GM08714 (cell line): ENCODE results near the gene TELO2.

Experiments
- H3K4me3 ChIP-seq: fragments of 200-500 bp; sonication (Bioruptor generic); 2 replicates; pipeline ENCODE4 v1.5.1; 2014; ENCODE audit warnings: mild to moderate bottlenecking, low read length, inconsistent platforms
- ZNF274 ChIP-seq: IDR thresholded peaks from 2 replicates; pipeline ENCODE4 v1.6.1; 2012; ENCODE audit warnings: mild to moderate bottlenecking, low read depth, low read length

The TELO2 gene

DNA sequence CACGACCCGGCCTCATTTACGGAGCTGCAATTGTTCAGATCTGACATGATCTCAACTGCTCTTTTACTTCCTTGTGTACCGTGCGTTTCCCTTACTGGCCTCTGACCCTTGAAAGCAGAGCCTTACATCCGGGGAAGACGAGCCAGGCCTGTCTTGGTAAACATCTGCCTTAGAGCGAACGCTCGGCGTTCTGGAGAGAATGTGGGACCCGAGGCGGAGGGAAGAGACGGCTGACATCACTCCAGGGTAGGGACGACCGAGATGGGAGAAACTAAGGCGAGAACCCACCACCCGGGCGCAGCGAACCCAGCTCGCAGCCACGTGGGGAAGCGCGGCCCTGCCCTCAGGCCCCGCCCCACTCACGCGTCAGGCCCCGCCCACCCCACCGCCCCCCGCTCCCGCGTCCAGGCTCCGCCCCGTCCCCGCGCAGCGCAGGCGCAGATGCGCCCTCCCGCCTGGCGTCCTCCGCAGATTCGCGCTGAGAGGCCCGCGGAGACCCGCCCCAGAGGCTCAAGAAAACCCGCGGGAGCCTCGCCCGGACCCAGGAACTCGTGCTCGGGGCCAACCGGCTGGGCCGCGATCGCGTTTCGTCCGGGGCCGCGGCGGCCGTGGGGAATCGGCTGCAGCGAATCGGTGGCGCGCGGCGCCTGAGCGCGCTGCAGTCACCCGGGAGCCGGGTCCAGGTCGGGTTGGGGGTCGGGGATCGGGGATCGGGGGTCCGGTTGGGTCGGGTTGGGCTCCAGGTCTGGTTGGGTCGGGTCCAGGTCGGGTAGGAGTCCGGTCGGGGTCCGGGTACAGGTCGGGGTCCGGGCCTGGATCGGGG, at the start of gene TELO2:
Gene TELO2 (plus strand): TSS at position 438 of the 823 bp plus-strand sequence. CDS start 922 bp downstream, outside the sequence.
- no peak for TF ChIP-seq ZNF274
- peak within 1 kb of the TSS; percentile 88 for H3K4me3 ChIP-seq

DNA sequence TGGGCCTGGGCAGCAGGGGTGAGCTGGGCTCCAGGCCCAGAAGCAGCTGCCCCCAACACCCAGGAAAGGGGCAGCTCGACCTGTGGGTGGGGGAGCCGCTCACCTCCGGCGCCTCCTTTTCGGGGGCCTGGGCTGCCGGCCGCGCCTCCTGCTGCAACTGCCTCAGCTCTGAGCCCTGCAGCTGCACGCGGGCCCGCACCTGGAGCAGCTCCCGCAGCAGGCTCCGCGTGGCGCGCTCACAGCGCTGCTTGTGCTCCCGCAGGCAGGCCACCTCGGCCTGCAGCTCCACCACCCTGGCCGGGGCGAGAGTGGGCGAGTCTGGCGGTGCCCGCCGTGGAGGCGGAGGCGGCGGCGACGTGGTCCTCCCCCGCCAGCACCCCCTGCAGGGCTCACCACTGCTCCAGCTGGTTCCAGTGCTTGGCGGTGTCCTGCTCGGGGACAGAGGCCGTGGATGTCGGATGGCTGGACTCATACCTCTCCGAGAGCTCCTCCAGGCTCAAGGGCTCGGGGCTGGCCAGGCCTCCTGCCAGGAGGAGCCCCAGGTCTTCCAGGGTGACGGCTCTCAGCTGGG, 49.7 kb upstream of the TELO2 start:
- TF ChIP-seq ZNF274: no peak
- no peak overlapping the region for H3K4me3 ChIP-seq

DNA sequence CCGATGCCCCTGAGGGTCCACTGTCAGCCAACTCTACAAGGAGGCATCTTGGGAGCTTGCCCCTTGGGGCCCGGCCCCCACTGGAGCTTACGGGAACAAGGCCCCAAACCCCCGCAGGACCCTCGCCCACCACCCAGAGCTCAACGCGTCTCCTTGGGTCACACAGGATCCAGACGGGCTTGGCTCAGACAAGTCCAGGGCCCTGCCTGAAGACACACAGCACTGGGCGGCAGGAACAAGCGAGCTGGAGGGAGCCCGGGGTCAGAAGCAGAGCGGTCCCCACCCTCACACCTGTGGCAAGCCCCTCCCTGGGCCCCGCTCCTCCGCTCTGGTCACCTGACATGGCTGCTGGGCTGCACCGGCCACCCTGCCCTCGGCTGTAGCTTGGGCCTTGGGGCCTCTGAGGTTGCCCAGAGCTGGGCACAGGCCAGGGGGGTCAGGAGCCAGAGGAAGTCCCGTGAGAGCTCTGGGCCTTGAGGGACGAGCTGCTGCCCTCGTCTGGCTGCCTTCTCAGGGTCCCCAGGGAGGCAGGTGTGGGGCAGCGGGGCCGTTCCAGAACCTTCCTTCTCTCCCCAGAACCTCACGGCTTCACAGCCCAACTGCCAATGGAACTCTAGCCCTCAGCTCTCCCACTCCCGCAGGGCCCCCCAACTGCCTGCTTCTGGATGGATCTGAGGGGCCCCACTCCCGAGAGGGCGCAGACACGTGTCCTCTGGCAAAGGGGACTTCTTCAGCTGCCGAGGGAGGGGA, 49.0 kb upstream of the TELO2 start, which contains the start of gene CCDC154:
Gene CCDC154 (minus strand): TSS at position 577 of the 750 bp plus-strand sequence. CDS start 234 bp downstream, at position 343.
- TF ChIP-seq ZNF274: no peak
- H3K4me3 ChIP-seq: no peak within 1 kb of the TSS

DNA sequence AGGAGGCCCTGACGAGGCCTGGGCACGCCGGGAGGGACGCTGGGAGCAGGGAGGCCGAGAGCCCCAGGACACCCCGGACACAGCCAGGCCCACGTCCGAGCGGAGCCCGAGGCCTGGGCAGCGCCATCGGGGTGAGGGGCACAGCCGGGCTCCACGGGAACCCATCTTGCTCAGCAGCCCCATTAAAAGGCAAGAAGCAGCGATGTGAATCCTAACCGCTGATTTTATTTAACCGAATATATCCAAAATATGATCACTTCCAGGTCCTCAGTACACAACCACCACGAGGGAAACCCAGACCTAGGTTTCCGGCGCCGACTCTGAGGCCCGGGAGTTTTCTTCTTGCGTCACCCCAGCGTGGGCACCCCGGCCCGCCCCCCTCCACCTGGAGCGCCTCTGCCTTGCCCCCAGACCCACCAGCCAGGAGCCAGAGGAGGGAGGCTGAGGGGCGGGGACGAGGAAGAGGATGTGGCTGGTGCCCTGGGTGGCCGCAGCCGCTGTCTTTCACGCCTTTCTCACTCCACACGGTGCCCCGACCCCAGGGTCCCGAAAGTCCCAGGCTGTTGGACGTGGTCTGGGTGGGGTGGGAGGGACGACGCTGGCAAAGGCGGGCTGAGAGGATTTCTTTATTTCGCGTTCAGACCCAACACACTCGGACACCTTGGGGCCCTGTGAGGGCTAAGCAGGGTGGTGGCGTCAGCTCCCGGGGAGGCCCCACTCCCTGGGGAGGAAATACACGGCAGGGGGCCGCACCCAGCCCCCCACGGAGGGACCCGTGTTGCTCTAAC, 48.2 kb upstream of the TELO2 start:
- H3K4me3 ChIP-seq: no peak overlapping the region
- no peak for TF ChIP-seq ZNF274

DNA sequence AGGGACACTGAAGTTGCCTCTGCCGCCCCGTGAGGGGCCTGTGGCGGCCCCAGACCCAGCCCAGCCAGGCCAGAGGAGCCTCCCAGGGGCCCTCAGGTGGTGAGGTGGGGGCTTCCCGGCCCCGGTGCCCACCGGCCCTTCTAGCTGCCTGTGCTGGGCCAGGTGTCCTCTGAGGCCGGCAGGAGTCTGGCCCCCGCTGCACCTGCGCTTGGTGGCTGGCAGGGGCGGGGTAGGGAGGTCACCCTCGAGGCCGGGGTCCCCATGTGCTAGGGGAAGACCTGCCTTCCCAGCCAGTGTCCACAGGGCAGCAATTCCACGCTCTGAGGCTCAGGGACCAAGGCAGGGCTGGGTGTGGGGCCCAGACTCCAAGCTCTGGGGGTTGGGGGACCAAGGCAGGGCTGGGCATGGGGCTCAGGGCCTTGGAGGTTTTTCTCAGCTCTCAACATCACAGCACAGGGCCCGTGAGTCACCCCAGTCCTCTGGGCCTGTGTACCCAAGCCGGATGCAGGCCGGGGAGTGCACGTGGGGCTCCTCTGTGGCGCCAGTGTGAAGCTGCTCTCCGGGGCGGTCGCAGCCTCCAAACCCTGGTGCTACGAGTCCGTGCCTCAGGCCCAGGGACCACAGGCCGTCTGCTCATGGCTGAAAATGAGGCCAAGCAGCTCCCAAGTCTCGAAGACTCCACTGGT, 47.5 kb upstream of the TELO2 start:
- no peak overlapping the region for H3K4me3 ChIP-seq
- TF ChIP-seq ZNF274: no peak

DNA sequence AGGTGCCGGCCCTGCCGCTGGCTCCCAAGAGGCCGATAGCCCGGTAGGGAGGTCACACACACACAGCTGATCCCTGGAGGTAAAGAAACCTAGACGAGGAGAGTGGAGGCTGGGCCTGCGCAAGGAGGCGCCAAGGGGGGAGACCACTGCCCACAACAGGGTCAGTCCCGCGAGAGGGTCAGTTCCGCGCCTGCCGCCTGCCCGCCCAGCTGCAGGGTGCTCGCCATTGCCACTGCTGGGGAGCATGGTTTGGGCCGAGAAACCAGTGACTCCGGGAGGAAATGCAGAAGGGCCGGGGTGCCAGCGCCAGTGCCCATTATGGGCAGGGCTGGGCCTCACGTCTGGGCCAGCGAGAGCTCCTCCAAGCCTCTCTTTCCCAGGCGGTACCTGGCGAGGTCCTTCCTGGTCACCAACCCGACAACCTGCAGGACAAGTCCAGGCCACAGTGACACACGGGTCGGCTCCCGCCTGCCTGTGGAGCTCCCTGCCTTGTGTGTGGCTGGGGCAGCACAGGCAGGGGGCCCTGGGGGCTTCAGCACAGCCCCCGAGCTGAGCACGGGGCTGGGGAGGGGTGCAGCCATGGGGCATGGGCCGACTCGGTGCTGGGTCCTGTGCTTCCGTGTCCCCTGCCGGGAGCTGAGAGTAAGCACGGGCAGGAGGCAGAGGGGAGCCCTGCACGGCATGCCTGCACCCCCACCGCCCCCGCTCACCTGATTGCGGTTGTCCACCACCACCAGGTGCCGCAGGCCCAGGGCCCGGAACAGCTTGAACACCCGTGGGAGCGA, 46.7 kb upstream of the TELO2 start:
- TF ChIP-seq ZNF274: no peak
- H3K4me3 ChIP-seq: no peak overlapping the region

DNA sequence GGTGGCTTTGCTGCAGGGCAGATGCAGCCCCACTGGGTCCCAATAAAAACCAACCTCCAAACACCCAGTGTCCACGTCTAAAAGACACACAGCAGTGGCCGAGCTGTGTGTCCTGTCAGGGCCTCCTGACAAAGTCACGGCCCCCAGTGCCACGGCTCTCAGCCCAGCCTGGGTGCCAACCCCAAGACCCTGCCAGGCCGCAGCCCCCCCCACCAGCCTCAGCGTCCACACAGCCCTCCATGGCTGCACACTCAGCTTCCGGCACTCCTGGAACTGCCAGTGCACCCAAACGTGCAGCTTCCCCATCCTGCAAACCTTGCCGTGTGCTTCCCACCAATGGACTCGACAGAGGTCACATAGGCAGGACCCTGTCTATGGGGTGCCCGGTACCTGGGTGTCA, 45.2 kb upstream of the TELO2 start:
- no peak for TF ChIP-seq ZNF274
- no peak overlapping the region for H3K4me3 ChIP-seq

DNA sequence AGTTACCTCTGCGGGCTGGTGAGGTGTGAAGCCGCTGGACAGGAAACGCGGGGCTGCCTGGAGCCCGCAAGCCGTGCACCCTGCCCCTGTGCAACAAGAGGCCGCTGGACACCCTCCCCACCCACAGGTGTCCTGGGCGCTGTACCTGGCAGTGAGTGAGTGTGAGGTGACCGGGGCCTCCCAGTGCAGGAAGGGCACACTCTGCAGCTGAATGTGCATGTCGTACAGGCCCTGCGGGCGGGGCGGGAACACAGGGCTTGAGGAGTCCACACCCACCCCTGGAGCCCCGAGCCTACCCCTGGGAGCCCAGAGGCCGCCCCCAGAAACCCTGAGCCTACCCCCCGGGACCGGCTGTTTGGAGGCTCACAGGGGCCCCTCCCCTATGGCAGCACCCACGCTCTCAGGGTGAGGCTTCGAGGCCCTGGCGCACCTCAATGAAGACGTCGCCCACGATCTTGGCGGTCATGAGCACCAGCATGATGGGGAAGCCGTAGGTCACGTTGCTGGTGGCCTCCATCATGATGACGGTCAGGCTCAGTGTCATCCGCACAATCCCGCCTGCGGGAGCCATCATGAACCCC, 44.5 kb upstream of the TELO2 start:
- no peak for TF ChIP-seq ZNF274
- H3K4me3 ChIP-seq: no peak overlapping the region

DNA sequence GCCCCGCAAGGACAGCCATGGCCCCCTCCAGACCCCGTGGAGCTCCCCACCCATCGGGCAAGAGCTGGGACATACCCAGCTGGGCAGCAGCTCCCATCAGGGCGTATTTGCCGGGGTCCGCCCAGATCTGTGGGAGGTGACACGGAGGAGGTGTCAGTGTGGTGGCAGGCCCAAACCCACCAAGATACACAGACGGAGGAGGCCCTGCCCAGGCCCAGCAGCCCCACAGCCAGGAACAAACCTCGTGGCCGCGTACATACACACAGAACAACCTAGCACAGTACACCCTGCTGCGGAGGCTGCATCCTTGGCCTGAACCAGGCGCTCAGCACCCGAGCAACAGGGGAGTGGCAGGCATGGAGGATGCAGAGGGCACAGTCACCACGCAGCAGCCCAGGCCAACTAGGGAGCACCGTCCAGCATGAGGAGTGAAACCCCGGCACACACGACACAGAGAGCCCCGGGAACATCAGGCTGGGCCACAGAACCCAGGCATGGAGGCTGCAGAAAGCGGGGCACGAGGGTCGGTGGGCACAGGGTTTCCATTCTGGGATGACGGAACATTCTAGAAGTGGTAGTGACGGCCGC, 43.9 kb upstream of the TELO2 start:
- H3K4me3 ChIP-seq: no peak overlapping the region
- TF ChIP-seq ZNF274: no peak

DNA sequence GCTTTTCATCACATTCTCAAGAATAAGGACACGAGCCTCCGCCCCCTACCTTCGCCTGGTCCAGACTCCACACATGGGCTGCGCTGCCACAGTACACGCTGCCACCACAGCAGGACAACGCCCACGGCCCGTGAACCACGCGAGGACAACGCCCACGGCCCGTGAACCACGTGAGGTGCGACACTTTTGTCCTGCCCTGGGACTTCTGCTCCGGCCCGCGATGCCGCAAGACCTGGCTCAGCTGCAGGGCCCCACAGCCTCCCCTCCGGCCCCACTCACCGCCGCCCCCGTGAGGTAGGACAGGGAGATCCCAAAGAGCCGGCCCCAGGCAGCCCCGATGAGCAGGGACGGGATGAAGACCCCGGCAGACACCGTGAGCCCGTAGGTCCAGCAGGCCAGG, 42.9 kb upstream of the TELO2 start:
- H3K4me3 ChIP-seq: no peak overlapping the region
- TF ChIP-seq ZNF274: no peak

DNA sequence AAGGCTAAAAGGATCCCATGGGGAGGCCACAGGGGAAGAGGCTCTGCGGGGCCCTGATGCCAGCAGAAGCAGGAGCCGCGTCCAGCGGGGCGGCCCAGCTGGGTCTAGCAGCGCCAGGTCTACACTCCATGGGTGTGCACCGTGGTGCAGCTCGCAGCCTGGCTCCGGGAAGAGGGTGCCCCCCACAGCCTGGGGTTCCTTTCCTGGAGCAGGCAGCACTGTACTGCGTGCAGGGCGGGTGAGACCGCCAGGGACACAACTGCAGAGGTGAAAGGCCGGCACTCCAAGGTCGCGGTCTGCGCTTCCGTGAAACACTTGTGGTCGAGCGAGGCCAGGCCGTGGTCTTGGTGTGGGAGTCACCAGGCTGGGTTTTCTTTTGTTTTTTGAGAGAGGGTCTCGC, 42.3 kb upstream of the TELO2 start:
- TF ChIP-seq ZNF274: no peak
- no peak overlapping the region for H3K4me3 ChIP-seq
